Heart right ventricle (tissue), 16 donors: ENCODE data around the gene FAM83G. TPM values are rescaled to one million over a fixed set of nuclear protein-coding genes. Genes with fewer than 3 reads are reported as not detected.
"Not testable (repeated sequence)": the region's sequence is repeated elsewhere in the genome, so short reads cannot be mapped to it uniquely, and the experiment has no call there.

Source experiments
- ATAC-seq, 8 donors: fragments of 200-7000 bp; cut with Tn5 transposase; one replicate each; pipeline ENCODE4 v1.9.1; 2020; ENCODE audit warnings: mild to moderate bottlenecking in 8 of 8, moderate library complexity in 8 of 8, moderate number of reproducible peaks in 1 of 8
- DNase-seq, 2 donors: peaks; one replicate each; pipeline ENCODE4 v3.0.0-alpha.2; 2020
- H3K27ac ChIP-seq, 10 donors: fragments of 200-600 bp; sonication (generic) in 2 of 10; one replicate each; pipeline versions ENCODE4 v1.5.0 to v1.8.0; 2020 to 2022; ENCODE audit warnings: mild to moderate bottlenecking in 3 of 10
- H3K27me3 ChIP-seq, 7 donors: fragments of 200-600 bp; one replicate each; pipeline ENCODE4 v1.8.0; 2021 to 2022; ENCODE audit warnings: mild to moderate bottlenecking in 2 of 7
- H3K36me3 ChIP-seq, 9 donors: fragments of 200-600 bp; sonication (generic) in 1 of 9; one replicate each; pipeline versions ENCODE4 v1.5.0 to v1.8.0; 2020 to 2022; ENCODE audit warnings: mild to moderate bottlenecking in 2 of 9
- H3K4me1 ChIP-seq, 9 donors: fragments of 200-600 bp; sonication (generic) in 1 of 9; one replicate each; pipeline versions ENCODE4 v1.5.0 to v1.8.0; 2020 to 2022; ENCODE audit warnings: mild to moderate bottlenecking in 4 of 9
- H3K4me3 ChIP-seq, 10 donors: fragments of 200-600 bp; sonication (generic) in 2 of 10; one replicate each; pipeline versions ENCODE4 v1.5.0 to v1.8.0; 2020 to 2022; ENCODE audit warnings: mild to moderate bottlenecking in 7 of 10, moderate library complexity in 2 of 10
- H3K9me3 ChIP-seq, 11 donors: fragments of 200-600 bp in 10 of 11; sonication (generic) in 2 of 11; one replicate each; pipeline versions ENCODE4 v1.5.0 to v1.8.0; 2013 to 2022; ENCODE audit warnings: mild to moderate bottlenecking in 2 of 11, control low read depth in 1 of 11, moderate library complexity in 1 of 11
- CTCF ChIP-seq, 9 donors: fragments of 200-600 bp; sonication (generic) in 2 of 9; IDR thresholded peaks; one replicate each; pipeline versions ENCODE4 v1.5.0 to v1.8.0; 2021 to 2022; ENCODE audit warnings: antibody characterized with exemption in 9 of 9, mild to moderate bottlenecking in 5 of 9, moderate library complexity in 1 of 9
- WGBS, 2 donors: extraction: QIAGEN DNeasy Blood & Tissue Kit; methylation state at CpG; one replicate each; pipeline ENCODE4 v1.1.7; 2013; ENCODE audit warnings: inconsistent platforms in 1 of 2; 5-methylcytosine and 5-hydroxymethylcytosine counted together
- intact Hi-C, 10 donors: fragments of 100-400 bp; cut with DNase I; formaldehyde crosslinking; loops; one replicate each; pipeline versions ENCODE4 v1.11.1 to v1.14.2; 2022
- polyA plus RNA-seq, 2 donors: library from polyadenylated mRNA; stranded (reverse); fragments of 200-250 nt; gene quantifications; one replicate each; pipeline ENCODE4 v1.2.3, GENCODE V29; 2013
- total RNA-seq, 10 donors: library from RNA; stranded (reverse); fragmentation: NEBNext Ultra II Directional in 3 of 10; extraction: Animal tissue kit (Norgen Biotek cat#: 25700) in 3 of 10; gene quantifications; one replicate each; pipeline versions ENCODE4 v1.2.1 to v1.2.4, GENCODE V29; 2021 to 2023
- donor health status: Arrhythmogenic right ventricular cardiomyopathy.
- donor health status: ischemic (EF 13 %, LVEDD 7.1; RV severe dilation, severe dysfunction).
- donor health status: healthy with polysubstance abuse.
- donor health status: DM: no; HTN: yes; CAD: no.
- donor health status: DM: no; HTN: no; CAD: no.
- donor health status: ischemic (EF 25% LVEDD 6.9; RV normal size, moderate dysfunction).
- donor health status: ischemic (EF 25% LVEDD 5.7; RV mildly dilated, moderate dysfunction).
- donor health status: healthy.
- donor health status: DM: yes; HTN: yes; CAD: no.
- donor health status: Ischemic cardiomyopathy.
- donor health status: ischemic (EF 35%, LVEDD 5.7; RV mildly dilated, moderate dysfunction).
- donor health status: nonischemic (EF 11% LVEDD 7.7; RV severe dilation, severe dysfunction).
- donor health status: DM: yes; HTN: yes; CAD: no.
- donor health status: PGD.
- donor health status: ischemic (EF 29% LVEDD 5.4; RV normal size, mild dysfunction).
- donor health status: nonischemic (EF 23%, LVEDD 6.1; RV moderate dilation, normal function).

The FAM83G gene
- total and polyA plus RNA-seq, 12 donors = 0.96 to 5.5 (median 1.7) TPM

DNA sequence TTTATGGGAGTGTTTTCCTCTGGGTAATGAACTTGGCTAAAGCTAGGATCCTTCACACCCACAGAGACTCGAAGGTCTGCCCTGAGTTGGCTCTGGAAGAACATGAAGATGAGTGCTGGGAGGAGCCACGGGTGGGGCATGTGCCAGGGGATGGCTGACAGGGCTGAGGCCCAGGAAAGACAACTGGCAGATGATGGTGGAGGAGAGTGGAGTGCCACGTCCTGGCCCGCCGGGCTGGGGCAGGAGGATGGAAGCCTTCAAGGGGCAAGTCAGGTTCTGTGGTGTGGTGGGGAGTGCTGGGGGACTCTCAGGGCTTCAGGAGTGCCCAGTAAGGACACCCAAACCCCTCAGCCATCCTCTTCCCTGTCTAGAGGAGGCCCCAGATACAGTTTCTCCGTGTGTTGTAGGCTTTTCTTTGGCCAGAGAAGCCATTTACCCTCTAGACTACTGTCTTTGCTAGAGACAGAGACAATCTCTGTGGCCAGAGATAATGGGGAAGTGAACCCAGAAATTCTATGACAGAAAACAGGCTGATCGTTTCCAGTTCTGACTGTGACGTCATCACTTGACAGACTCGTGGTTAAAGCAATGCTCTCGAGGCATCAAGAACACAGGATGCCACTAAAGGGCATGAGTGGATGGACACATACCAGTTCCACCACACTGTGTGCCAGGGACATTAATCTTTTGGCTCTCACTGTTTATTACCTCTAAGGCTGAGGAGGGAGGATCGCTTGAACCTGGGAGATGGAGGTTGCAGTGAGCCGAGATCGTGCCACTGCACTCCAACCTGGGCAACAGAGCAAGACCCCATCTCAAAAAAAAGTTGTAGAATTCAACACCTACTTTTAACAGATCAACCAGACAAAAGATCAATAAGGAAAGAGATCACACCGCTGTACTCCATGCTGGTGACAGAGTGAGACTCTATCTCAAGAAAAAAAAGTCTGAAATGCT is 71.2 kb downstream of the FAM83G start:
- TF ChIP-seq CTCF (IDR thresholded peaks at IDR 0.05) = no peak
- intact Hi-C loops = no loop called here
- no peak overlapping the region for H3K4me3 ChIP-seq
- peaks cover 0 to 39% (median 24%) of the 10 kb centered on the region in 9 donors for H3K36me3 ChIP-seq
- peaks cover 0 to 9% (median 0%) of the 10 kb centered on the region in 7 donors for H3K27me3 ChIP-seq
- no peak overlapping the region for H3K27ac ChIP-seq
- H3K9me3 ChIP-seq = no peaks in the 10 kb centered on the region
- DNase-seq (no peak), ATAC-seq (peak in 3 of 8 donors; percentile 11 to 59 (median 20))
- no peaks in the 10 kb centered on the region for H3K4me1 ChIP-seq
- 72 to 76% methylated on average over 14 of the region's 14 CpGs for WGBS, 2 donors

DNA sequence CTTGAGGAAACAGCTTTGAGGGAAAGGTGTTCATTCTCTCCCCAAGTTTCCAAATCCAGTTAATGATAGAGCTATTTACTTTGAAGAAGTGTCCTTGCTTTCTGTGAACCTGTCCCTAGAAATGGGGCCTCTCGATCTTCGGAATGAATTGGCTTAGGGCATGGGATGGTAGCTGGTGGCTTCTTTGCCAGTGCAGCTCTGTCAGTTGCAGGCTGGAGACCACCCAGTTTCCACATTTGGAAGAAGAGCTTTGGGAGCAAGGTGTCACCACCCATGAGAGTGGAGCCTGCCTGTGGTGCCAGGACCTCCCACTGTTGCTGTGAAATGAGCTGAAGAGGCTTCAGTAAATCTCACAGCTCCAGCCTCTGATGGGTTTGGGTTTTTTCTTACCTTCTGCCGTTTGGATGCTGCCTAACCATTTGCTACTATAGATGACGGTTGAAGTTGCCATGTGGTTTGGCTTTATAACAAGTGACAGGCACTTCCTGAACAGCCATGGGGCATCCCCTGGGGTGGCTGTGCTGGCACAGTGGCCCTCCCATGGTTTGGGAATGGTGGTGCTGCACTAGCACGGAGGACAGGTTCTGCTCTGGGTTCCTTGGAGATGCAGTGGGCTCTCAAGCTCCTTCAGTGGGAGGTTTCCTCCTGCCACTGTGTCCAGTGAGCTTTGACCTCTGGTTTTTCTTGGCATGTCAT is 72.1 kb downstream of the FAM83G start:
- TF ChIP-seq CTCF (IDR thresholded peaks at IDR 0.05) = no peak
- H3K27ac ChIP-seq = no peak overlapping the region
- no peaks in the 10 kb centered on the region for H3K4me1 ChIP-seq
- ATAC-seq (no peak), DNase-seq (no peak)
- WGBS, 2 donors = 74 to 79% methylated on average over 5 of the region's 5 CpGs
- intact Hi-C loops = no loop called here
- H3K27me3 ChIP-seq = peaks cover 0 to 3% (median 0%) of the 10 kb centered on the region in 7 donors
- no peak overlapping the region for H3K4me3 ChIP-seq
- peaks cover 0 to 47% (median 24%) of the 10 kb centered on the region in 9 donors for H3K36me3 ChIP-seq
- no peaks in the 10 kb centered on the region for H3K9me3 ChIP-seq

GRCh38 chr17:18928628-18929125 is 75.9 kb downstream of the FAM83G start:
- H3K36me3 ChIP-seq = peaks cover 0 to 70% (median 24%) of the 10 kb centered on the region in 9 donors
- ATAC-seq (no peak), DNase-seq (no peak)
- no peaks in the 10 kb centered on the region for H3K27me3 ChIP-seq
- H3K4me3 ChIP-seq = no peak overlapping the region
- intact Hi-C loops = loop anchor here in 1 of 10 donors (10.0 kb wide), 1 partner anchor 56 kb away; no protein-coding TSS in a partner anchor
- 87 to 89% methylated on average over 9 of the region's 9 CpGs for WGBS, 2 donors
- TF ChIP-seq CTCF (IDR thresholded peaks at IDR 0.05) = no peak
- H3K4me1 ChIP-seq = peaks cover 0 to under 1% (median 0%) of the 10 kb centered on the region in 9 donors
- H3K9me3 ChIP-seq = no peaks in the 10 kb centered on the region
- no peak overlapping the region for H3K27ac ChIP-seq

DNA sequence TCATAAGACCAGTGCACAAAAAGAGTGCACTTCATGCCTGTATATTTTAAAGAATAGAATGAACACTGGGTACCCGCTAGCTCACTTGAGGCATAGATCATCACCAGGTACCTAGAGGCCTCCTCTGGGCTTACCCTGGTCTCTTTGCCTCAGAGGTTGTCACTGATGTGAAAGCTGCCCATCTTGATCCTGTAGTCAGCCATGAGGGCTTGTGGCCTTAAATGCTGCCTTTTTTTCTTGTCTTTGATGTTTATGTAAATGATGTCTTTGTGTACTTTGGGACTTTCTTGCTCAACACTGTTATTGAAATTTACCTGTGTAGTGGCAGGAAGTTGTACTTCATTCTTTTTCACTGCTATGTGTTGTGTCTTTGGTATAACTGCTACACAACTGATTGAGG is 79.4 kb downstream of the FAM83G start:
- intact Hi-C loops = loop anchor here in 1 of 10 donors (10.0 kb wide), 1 partner anchor 60 kb away; no protein-coding TSS in a partner anchor
- TF ChIP-seq CTCF (IDR thresholded peaks at IDR 0.05) = no peak
- Histone ChIP-seq H3K36me3 (peaks cover 0 to 54% (median 15%) of the 10 kb centered on the region in 9 donors), H3K4me1 (peaks cover 0 to 28% (median 17%) of the 10 kb centered on the region in 9 donors), H3K27ac (no peak overlapping the region), H3K4me3 (no peak overlapping the region), H3K27me3 (no peaks in the 10 kb centered on the region), H3K9me3 (no peaks in the 10 kb centered on the region)
- ATAC-seq (no peak), DNase-seq (no peak)
- 100% methylated on average over 1 of the region's 1 CpG for WGBS, 2 donors

DNA sequence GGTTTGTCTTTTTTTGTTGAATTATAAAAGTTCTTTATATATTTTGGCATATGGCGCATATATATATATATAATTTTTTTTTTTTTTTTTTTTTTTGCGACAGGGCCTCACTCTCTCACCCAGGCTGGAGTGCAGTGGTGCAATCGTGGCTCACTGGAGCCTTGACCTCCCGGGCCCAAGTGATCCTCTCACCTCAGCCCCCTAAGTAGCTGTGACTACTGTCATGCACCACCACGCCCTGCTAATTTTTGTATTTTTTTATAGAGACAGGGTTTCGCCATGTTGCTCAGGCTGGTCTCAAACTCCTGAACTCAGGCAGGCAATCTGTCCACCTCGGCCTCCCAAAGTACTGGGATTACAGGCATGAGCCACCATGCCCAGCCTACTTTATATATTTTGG is 82.0 kb downstream of the FAM83G start:
- WGBS, 2 donors = 97 to 98% methylated on average over 7 of the region's 7 CpGs

More for the DNA sequence above, 82.0 kb downstream of the FAM83G start:
- not testable (repeated sequence) for H3K9me3 ChIP-seq, DNase-seq, H3K4me3 ChIP-seq, H3K27ac ChIP-seq, ATAC-seq, H3K27me3 ChIP-seq
- peaks cover 0 to 30% (median 18%) of the 10 kb centered on the region in 9 donors for H3K4me1 ChIP-seq
- H3K36me3 ChIP-seq = peaks cover 0 to 42% (median 0%) of the 10 kb centered on the region in 9 donors
- intact Hi-C loops = loop anchor here in 1 of 10 donors (10.0 kb wide), 1 partner anchor 62 kb away; no protein-coding TSS in a partner anchor
